HUES48 (cell line): ENCODE measurements around the gene NUDT21.

Source experiments
- H3K27ac ChIP-seq: one replicate; pipeline ENCODE4 v1.7.0; 2013; ENCODE audit warnings: low read depth, low read length, inconsistent platforms
- H3K27me3 ChIP-seq: 2 replicates; pipeline ENCODE4 v1.6.1; 2013; ENCODE audit warnings: mild to moderate bottlenecking, low read length; ENCODE audit not compliant: control insufficient read depth, insufficient read depth
- H3K36me3 ChIP-seq: 2 replicates; pipeline ENCODE4 v1.6.1; 2013; ENCODE audit warnings: low read length; ENCODE audit not compliant: control insufficient read depth, insufficient read depth
- H3K4me1 ChIP-seq: 2 replicates; pipeline ENCODE4 v1.6.1; 2013; ENCODE audit warnings: mild to moderate bottlenecking, low read length; ENCODE audit not compliant: control insufficient read depth, insufficient read depth
- H3K4me3 ChIP-seq: 2 replicates; pipeline ENCODE4 v1.5.1; 2013; ENCODE audit warnings: mild to moderate bottlenecking, low read depth, low read length
- H3K9ac ChIP-seq: 2 replicates; pipeline ENCODE4 v1.6.1; 2013; ENCODE audit warnings: mild to moderate bottlenecking, low read depth, low read length, moderate library complexity
- H3K9me3 ChIP-seq: 2 replicates; pipeline ENCODE4 v1.6.1; 2013; ENCODE audit warnings: low read length; ENCODE audit not compliant: control insufficient read depth, insufficient read depth

NUDT21 gene

DNA sequence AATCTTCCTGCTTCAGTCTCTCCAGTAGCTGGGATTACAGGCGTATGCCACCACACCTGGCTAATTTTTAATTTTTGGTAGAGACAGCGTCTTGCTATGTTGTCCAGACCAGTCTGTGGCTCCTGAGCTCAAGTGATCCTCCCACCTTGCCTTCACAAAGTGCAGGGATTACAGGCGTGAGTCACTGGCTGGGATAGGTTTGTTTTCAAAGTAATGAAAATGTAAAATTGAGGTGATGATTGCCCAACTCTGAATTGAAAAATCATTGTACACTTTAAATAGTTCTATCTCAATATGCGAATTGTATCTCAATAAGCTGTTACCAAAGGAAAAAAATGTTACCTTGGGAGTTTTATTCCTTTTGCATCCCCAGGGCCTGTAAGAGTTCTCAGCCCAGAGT, 24.5 kb downstream of the NUDT21 start:
- peaks cover 21% of the 10 kb centered on the region for H3K27me3 ChIP-seq
- no peak overlapping the region for H3K4me3 ChIP-seq
- H3K36me3 ChIP-seq = peaks cover 18% of the 10 kb centered on the region
- H3K9ac ChIP-seq = no peak overlapping the region
- H3K27ac ChIP-seq = no peak overlapping the region
- H3K4me1 ChIP-seq = peaks cover 26% of the 10 kb centered on the region
- no peaks in the 10 kb centered on the region for H3K9me3 ChIP-seq

DNA sequence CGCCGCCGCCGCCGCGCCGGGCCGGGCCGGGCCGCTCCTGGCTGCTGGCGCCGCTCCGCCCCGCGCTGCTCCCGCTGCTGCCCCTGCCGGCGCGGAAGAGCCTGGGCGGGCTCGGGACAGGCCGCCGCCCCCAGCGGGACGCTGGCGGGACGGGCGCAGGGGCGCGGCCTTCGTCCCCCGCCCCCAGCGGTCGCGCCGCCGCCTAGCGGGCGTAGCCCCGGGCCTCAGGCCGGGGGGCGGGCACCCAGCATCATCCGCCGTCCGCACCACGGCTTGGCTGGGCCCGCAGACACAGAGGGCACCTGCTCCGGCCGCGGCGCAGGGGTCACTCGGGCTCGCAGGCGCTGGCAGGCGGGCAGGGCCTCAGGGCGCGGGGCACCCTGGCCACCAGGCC, 25.7 kb downstream of the NUDT21 start, which contains the start of gene AMFR:
AMFR (minus strand) TSS at position 107 of the 394 bp plus-strand sequence. CDS start 218 bp downstream, outside the sequence.
- peaks cover 21% of the 10 kb centered on the region for H3K27me3 ChIP-seq
- peaks cover 28% of the 10 kb centered on the region for H3K4me1 ChIP-seq
- H3K9me3 ChIP-seq = no peaks in the 10 kb centered on the region
- H3K9ac ChIP-seq = peak within 1 kb of the TSS; percentile 76
- H3K4me3 ChIP-seq = peak within 1 kb of the TSS; percentile 65
- H3K36me3 ChIP-seq = peaks cover 8% of the 10 kb centered on the region; the same call in 1 of the 2 replicates
- peak within 1 kb of the TSS; percentile 59 for H3K27ac ChIP-seq

DNA sequence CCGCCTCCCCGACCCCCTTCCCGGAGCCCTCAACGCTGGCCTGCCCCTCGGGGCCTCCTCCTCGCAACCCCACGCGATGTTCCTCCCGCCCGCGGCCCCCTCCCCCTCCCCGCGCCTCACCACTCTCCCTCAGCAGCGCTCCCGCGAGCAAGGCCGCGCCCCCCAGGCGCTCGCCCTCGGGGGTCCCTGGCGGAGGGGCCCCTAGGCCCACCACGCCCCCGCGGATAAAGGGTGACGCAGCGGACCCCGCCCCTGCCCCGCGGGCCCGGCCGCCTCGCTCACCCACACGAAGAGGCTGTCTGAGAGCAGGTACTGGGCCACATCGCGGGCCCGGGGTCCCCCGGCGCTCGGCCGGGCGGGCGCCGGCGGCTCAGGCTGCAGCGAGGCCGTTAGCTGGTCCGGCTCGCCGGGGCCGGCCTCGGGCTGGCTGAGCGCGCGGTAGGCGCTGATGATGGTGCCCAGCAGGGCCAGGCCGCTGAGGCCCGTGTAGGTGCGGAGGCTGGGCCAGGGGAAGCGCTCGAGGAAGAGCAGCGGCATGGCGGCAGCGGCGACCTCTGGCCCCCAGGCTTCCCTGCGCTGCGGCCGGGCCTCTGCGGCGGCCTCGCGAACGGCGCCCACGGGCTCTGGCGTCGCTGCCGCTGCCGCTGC, 26.2 kb downstream of the NUDT21 start:
- peak overlapping the region; percentile 76 for H3K9ac ChIP-seq
- H3K4me1 ChIP-seq = peaks cover 34% of the 10 kb centered on the region
- H3K36me3 ChIP-seq = peaks cover 3% of the 10 kb centered on the region; the same call in 1 of the 2 replicates
- peak overlapping the region; percentile 59 for H3K27ac ChIP-seq
- H3K9me3 ChIP-seq = no peaks in the 10 kb centered on the region
- peak overlapping the region; percentile 65 for H3K4me3 ChIP-seq
- H3K27me3 ChIP-seq = peaks cover 21% of the 10 kb centered on the region

DNA sequence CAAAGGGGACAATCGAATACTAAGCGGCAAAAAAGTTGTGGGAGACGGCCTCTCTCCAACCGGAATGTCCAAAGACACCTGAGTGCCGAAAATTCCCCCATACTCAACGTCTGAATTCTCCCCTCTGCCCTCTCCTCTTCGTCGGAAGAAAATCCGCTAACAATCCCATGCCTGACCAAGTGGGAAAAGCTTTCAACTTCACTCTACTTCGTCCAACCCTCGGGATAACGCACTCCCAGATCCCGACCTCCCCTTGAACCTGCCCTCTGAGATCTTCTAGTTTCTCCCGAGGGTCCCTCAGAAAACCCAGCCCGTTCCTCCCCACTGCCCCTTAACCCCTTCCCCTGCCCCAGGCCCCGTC, 26.7 kb downstream of the NUDT21 start:
- Histone ChIP-seq H3K9ac (0 out of 2 replicates have a peak overlapping the region, but pooled peaks have one; percentile 1), H3K27me3 (peaks cover 21% of the 10 kb centered on the region), H3K27ac (no peak overlapping the region), H3K9me3 (no peaks in the 10 kb centered on the region), H3K36me3 (no peaks in the 10 kb centered on the region), H3K4me1 (peaks cover 36% of the 10 kb centered on the region), H3K4me3 (peak overlapping the region; percentile 65)

DNA sequence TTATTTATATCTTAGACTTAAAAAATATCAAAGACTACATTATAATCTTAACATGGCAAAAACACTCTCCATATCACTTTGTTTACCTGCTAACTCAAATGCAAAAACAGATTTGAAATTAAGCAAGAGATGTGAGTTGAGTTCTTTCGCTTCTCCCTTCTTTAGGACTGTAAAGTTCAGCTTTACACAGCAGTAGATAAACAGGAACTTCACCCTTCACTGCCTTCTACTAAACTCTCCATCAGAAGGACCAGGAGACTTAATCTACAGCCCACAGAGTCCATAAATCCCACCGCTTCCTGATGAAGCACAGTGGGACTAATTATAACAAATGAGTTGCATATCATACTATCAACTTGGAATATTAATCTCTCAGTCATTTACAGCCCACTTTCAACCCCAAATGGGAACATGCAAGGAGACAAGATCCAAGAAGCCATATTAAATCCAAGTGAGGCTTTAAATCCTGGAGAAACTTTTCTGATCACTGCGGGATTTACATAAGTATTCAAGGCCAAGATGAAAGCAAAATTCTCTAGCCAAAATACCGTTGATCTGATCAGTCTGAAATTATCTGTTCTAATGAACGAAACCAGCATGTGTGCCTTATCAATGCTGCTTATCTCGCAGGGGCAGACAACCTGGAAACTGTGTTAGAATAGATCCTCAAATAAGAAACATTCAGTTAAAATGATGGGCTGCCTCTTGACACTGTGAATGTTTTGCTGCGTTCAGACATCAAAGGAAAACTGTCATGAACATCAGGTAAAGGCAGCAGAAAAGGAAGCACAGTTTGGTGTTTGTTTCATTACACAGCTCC, 27.3 kb downstream of the NUDT21 start:
- Histone ChIP-seq H3K27ac (no peak overlapping the region), H3K9me3 (no peaks in the 10 kb centered on the region), H3K9ac (0 out of 2 replicates have a peak overlapping the region, but pooled peaks have one; percentile 1), H3K4me1 (peaks cover 36% of the 10 kb centered on the region), H3K27me3 (peaks cover 21% of the 10 kb centered on the region), H3K36me3 (no peaks in the 10 kb centered on the region), H3K4me3 (peak overlapping the region; percentile 65)

DNA sequence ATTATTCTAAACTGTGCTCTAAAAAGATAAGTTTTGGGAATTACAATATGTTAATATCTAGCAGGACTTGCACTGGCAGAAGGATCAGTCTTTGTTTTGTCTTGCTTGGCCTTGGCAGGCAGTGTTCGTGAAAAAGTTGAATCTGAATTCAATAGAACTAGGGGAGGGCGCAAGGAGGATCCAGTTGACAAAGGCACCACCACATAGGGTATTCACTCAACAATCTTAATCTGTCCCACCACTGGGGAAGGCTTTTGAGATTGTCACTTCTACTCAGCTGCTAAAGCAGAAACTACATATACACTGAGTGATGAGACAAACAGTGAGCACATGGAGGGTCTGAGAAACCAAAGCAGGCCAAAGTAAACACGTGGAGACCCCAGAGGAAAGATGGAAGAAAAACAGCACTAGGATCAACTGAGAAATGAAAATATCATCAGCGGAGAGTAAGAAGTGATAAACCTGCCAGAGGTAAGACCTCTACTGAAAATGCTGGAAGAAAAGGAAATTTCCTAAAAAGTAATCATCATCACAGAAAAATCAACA, 28.2 kb downstream of the NUDT21 start:
- Histone ChIP-seq H3K4me3 (no peak overlapping the region; the same call in 1 of the 2 replicates), H3K9ac (no peak overlapping the region), H3K36me3 (no peaks in the 10 kb centered on the region), H3K4me1 (peaks cover 36% of the 10 kb centered on the region), H3K27me3 (peaks cover 21% of the 10 kb centered on the region), H3K27ac (no peak overlapping the region), H3K9me3 (no peaks in the 10 kb centered on the region)

DNA sequence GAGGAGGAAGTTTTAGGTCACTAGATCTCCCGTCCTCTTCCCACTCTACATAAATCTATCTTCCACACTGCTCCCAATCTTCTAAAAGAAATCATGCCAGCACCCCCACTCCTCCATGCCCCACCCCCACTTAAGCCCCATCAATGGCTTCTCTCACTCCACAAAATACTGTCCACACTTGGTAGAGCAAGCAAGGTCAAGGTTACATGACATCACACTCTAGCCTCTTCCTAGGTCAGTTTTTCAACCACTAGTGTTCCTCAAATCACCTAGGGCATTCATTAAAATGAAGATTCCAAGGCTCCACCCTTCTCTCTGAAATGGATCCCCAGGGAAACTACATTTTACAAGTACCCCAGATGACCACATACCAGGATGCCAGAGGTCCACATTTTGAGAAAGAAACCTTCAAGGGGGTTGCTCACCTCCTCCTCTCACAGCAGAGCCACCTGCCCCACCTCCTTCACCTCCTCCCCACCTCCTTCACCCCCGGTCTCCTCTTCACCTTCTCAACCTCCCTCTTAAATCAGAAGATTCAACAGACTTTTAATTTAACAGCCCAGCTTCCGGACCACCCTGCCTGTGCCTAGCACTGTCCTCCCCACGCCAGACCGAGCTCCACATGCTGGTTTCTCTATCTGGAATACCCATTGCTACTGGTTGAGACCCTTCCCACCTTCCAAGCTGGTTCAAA, 29.0 kb downstream of the NUDT21 start:
- Histone ChIP-seq H3K9ac (no peak overlapping the region), H3K36me3 (no peaks in the 10 kb centered on the region), H3K9me3 (no peaks in the 10 kb centered on the region), H3K27me3 (peaks cover 21% of the 10 kb centered on the region), H3K4me3 (no peak overlapping the region), H3K27ac (no peak overlapping the region), H3K4me1 (peaks cover 36% of the 10 kb centered on the region)

DNA sequence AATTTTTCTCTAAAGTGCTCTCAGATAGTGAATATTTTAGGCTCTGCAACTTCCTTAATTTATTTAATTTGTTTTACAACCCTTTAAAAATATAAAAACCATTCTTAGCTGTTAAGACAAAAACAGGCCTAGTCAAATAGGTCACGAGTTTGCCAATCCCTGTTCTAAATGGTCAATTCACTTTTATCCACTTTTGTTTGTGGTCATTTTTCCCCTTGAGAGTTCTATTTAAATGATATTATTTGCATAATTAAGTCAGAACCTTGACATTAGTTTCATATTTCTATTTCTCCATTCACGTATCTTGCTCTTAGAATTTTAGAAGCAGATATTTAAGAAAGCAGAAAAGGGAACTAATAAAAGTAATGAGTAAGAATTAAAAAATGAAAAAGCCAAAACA, 29.8 kb downstream of the NUDT21 start:
- H3K27ac ChIP-seq = no peak overlapping the region
- H3K9ac ChIP-seq = no peak overlapping the region
- peaks cover 36% of the 10 kb centered on the region for H3K4me1 ChIP-seq

DNA sequence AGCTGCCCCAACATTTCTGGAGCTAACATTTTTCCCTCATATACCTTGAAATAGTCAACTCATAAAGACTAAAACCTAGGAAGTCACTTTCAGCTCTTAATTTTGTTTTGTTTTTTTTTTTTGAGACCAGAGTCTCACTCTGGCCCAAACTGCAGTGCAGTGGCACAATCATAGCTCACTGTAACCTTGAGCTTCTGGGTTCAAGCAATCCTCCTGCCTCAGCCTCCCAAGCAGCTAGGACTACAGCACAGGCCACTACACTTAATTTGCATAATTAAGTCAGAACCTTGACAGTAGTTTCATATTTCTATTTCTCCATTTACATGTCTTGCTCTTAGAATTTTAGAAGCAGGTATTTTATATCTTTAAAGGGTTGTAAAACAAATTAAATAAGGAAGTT, 30.5 kb downstream of the NUDT21 start:
- no peak overlapping the region for H3K9ac ChIP-seq
- peaks cover 36% of the 10 kb centered on the region for H3K4me1 ChIP-seq
- H3K9me3 ChIP-seq = no peaks in the 10 kb centered on the region
- H3K4me3 ChIP-seq = no peak overlapping the region
- no peaks in the 10 kb centered on the region for H3K36me3 ChIP-seq
- H3K27ac ChIP-seq = no peak overlapping the region
- peaks cover 15% of the 10 kb centered on the region for H3K27me3 ChIP-seq

More for the DNA sequence above, 29.8 kb downstream of the NUDT21 start:
- H3K4me3 ChIP-seq = no peak overlapping the region
- no peaks in the 10 kb centered on the region for H3K36me3 ChIP-seq
- peaks cover 21% of the 10 kb centered on the region for H3K27me3 ChIP-seq
- H3K9me3 ChIP-seq = no peaks in the 10 kb centered on the region

DNA sequence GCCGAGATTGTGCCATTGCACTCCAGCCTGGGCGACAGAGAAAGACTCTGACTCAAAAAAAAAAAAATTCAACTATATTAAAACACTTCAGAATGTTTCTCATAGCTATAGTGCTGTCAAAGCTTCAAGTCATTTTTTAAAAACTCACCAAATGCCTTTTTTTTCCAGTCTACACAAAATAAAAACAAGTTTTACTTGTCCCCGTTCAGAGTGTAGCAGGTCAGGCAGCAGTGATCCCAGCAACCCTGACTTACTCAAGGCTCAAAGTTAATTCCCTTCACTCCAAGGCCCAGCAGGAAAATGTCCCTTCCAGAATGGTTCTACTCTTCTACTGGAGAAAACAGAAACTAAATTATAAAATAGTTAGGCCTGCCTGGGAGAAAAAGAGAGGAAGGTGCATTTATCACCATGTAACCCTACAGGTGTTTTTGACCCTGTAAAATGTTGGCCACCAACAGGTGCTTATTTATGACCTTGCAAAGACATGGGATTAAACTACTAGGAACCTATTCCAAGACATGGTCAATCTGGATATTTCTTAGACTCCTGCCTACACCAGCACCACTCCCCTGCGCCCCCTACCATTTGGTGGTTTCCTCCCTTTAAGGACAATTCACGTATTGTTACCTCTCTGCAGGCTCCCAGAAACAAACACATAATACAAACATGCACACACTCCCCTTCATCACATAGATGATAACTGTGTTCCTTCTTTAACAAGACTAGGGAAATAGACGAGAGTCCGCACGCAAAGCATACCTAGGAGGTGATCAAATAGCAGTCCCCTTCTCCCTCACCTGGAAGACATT, 31.2 kb downstream of the NUDT21 start:
- Histone ChIP-seq H3K36me3 (no peaks in the 10 kb centered on the region), H3K9ac (no peak overlapping the region), H3K9me3 (no peaks in the 10 kb centered on the region), H3K27ac (no peak overlapping the region), H3K27me3 (peaks cover 15% of the 10 kb centered on the region), H3K4me3 (no peak overlapping the region), H3K4me1 (peaks cover 42% of the 10 kb centered on the region)
